HFFc6 (cell line): ENCODE results near the gene SLC15A3. TPM values are rescaled to one million over a fixed set of nuclear protein-coding genes. Genes with fewer than 3 reads are reported as not detected.

ENCODE experiments used
- DNase-seq: peaks from one replicate; pipeline ENCODE4 v3.0.0-alpha.2; 2018
- H3K27ac Mint-ChIP-seq: 2 replicates; pipeline ENCODE4 v1.8.0; 2020; ENCODE audit warnings: mild to moderate bottlenecking, mixed read lengths
- H3K27me3 Mint-ChIP-seq: 2 replicates; pipeline ENCODE4 v1.8.0; 2021; ENCODE audit warnings: mild to moderate bottlenecking, moderate library complexity, mixed read lengths; ENCODE audit not compliant: insufficient read depth
- H3K36me3 Mint-ChIP-seq: 2 replicates; pipeline ENCODE4 v1.8.0; 2021; ENCODE audit warnings: low read depth, mixed read lengths
- H3K4me1 Mint-ChIP-seq: 2 replicates; pipeline ENCODE4 v1.8.0; 2020; ENCODE audit warnings: low read depth, mixed read lengths
- H3K4me3 Mint-ChIP-seq: 2 replicates; pipeline ENCODE4 v1.8.0; 2020; ENCODE audit warnings: mild to moderate bottlenecking, moderate library complexity, mixed read lengths
- H3K9me3 Mint-ChIP-seq: 2 replicates; pipeline ENCODE4 v1.8.0; 2020; ENCODE audit warnings: mild to moderate bottlenecking, mixed read lengths
- total RNA-seq, 6 experiments: library from RNA; stranded (reverse); fragmentation: NEBNext Ultra II Directional; extraction: Animal tissue kit (Norgen Biotek cat#: 25700); gene quantifications; 2 replicates in 1 of 6; 3 replicates in 5 of 6; pipeline ENCODE4 v1.2.3, GENCODE V29; 2021
- TF ChIP-seq, protein P1 (sequence below): fragments of 200-600 bp; sonication (generic); IDR thresholded peaks from 2 replicates; pipeline ENCODE4 v1.5.0; 2021; ENCODE audit warnings: antibody characterized with exemption, mild to moderate bottlenecking

SLC15A3 gene
- total RNA-seq, 6 experiments from 2014 or later: 2.7 to 6.6 (median 3.4) TPM

DNA sequence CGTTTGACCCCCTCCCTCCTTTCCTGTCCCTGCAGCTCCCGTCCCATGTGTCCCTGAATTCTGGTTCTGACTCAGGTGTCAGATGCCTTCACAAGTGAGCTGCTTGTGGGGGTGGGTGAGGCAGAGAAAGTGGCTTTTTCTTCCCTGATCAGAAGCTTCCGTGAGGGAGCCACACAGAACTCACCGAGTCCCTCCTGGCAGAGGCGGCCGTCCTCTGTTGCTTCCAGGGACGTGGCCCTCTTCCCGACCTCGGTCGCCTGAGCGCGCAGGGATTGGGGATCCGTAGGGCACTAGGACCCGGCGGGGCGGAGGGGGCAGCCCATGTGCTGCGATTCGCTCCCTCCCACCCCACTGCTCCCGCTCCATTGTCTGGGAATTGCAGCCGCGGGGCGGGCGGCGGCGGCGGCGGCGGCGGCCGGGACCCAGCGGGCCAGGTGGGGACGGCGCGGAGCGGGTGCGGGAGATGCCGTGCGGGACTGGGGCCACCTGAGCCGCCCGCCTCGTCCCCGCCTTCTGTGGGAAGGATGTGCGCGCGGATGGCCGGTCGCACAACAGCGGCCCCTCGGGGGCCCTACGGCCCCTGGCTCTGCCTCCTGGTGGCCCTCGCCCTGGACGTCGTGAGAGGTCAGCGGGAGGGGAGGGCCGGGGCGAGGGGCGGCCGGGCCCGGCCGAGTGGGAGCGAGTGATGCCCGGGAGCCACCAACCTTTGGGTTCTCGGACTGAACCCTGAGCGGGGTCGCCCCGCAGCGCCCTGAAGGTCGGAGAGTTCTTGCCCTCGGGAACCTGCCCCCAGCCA, 27.7 kb downstream of the SLC15A3 start, which contains the start of gene TMEM132A:
Gene TMEM132A, plus strand, starts transcription at position 351 of the 796 bp plus-strand sequence. Its CDS starts 174 bp downstream, at position 525.
- peaks cover 10% of the 10 kb centered on the region; the same call in 1 of the 2 replicates for H3K36me3 Mint-ChIP-seq
- TF ChIP-seq, protein P1, sequence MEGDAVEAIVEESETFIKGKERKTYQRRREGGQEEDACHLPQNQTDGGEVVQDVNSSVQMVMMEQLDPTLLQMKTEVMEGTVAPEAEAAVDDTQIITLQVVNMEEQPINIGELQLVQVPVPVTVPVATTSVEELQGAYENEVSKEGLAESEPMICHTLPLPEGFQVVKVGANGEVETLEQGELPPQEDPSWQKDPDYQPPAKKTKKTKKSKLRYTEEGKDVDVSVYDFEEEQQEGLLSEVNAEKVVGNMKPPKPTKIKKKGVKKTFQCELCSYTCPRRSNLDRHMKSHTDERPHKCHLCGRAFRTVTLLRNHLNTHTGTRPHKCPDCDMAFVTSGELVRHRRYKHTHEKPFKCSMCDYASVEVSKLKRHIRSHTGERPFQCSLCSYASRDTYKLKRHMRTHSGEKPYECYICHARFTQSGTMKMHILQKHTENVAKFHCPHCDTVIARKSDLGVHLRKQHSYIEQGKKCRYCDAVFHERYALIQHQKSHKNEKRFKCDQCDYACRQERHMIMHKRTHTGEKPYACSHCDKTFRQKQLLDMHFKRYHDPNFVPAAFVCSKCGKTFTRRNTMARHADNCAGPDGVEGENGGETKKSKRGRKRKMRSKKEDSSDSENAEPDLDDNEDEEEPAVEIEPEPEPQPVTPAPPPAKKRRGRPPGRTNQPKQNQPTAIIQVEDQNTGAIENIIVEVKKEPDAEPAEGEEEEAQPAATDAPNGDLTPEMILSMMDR: no peak
- H3K27ac Mint-ChIP-seq: peak within 1 kb of the TSS; percentile 13
- H3K4me3 Mint-ChIP-seq: peak within 1 kb of the TSS; percentile 89
- H3K27me3 Mint-ChIP-seq: no peaks in the 10 kb centered on the region
- peaks cover 19% of the 10 kb centered on the region for H3K4me1 Mint-ChIP-seq
- peak; percentile 34 for DNase-seq
- no peaks in the 10 kb centered on the region for H3K9me3 Mint-ChIP-seq

DNA sequence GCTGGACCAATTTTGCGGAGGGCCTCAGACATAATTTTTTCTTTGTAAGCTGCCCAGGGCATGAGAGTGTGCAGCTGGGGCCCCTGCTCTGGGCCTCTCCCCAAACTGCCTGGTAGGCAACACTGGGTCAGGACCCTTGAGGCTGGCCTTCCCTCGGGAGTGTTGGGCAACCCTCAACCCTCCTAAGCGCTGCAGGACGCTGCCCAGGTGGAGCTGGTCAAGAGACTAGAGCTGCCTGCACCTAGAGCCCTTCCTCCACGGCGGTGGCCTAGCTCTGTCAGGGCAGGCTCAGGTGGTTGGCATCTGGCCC, 28.2 kb downstream of the SLC15A3 start:
- Mint-ChIP-seq H3K9me3 (no peaks in the 10 kb centered on the region), H3K27ac (no peak overlapping the region), H3K4me1 (peaks cover 25% of the 10 kb centered on the region), H3K27me3 (no peaks in the 10 kb centered on the region), H3K4me3 (peak overlapping the region; percentile 89), H3K36me3 (peaks cover 10% of the 10 kb centered on the region; the same call in 1 of the 2 replicates)
- DNase-seq: no peak
- TF ChIP-seq, protein P1: no peak

DNA sequence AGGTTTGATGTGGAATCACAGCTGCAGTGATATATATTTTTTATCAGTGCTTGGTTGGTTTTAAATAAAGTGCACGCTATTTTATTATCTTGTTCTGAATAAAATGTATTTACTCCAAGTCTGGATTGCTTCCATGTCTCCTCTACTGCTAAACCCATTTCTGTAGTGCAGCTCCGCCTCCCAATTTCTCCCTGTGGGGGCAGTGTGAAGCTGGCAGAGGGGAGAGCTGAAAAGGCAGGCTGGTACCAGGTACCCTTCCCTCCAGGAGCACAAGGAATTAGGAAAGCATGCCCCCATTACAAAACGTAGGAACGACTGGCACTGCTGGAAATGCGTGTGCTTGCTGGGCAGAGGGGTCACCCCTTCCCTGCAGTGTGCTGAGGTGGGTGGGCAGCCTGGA, 28.6 kb downstream of the SLC15A3 start:
- Mint-ChIP-seq H3K4me1 (peaks cover 29% of the 10 kb centered on the region), H3K4me3 (no peak overlapping the region), H3K36me3 (peaks cover 10% of the 10 kb centered on the region; the same call in 1 of the 2 replicates), H3K27me3 (no peaks in the 10 kb centered on the region), H3K27ac (no peak overlapping the region), H3K9me3 (no peaks in the 10 kb centered on the region)
- TF ChIP-seq, protein P1: no peak
- no peak for DNase-seq

DNA sequence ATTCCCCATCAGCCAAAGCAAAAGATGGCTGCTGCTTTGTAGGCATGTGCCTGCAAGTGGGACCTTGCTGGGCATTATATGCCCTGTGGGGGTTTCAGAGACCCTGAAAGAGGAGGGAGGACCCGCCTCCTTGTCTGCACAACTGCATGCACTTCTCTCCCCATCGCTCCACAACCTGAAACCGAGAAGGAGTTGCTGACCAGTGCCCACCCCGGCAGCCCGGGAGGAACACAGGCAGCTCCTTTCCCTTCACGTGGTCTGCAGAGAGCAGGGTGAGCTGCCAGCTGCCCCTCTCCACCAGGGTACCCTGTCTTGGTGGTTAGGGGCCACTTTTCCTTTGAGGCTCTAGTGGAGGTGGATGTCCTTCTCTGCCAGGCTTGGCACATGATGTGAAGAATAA, 29.1 kb downstream of the SLC15A3 start:
- Mint-ChIP-seq H3K4me1 (peaks cover 33% of the 10 kb centered on the region), H3K27ac (no peak overlapping the region), H3K9me3 (no peaks in the 10 kb centered on the region), H3K4me3 (no peak overlapping the region), H3K27me3 (no peaks in the 10 kb centered on the region), H3K36me3 (peaks cover 10% of the 10 kb centered on the region; the same call in 1 of the 2 replicates)
- TF ChIP-seq, protein P1: no peak
- DNase-seq: no peak

DNA sequence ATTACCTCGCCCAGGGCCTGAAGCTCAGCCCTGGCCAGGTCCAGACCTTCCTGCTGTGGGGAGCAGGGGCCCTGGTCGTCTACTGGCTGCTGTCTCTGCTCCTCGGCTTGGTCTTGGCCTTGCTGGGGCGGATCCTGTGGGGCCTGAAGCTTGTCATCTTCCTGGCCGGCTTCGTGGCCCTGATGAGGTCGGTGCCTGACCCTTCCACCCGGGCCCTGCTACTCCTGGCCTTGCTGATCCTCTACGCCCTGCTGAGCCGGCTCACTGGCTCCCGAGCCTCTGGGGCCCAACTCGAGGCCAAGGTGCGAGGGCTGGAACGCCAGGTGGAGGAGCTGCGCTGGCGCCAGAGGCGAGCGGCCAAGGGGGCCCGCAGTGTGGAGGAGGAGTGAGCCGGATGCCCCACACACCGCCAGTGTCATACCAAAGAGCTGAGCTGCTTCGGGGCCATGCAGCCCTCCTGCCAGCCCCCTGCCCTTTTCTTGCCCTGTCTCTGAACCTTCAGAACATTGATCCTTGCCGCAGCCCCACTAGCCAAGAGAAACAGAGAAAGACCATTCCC, 30.1 kb downstream of the SLC15A3 start:
- H3K27ac Mint-ChIP-seq: no peak overlapping the region
- H3K9me3 Mint-ChIP-seq: no peaks in the 10 kb centered on the region
- no peak for DNase-seq
- H3K4me1 Mint-ChIP-seq: peaks cover 39% of the 10 kb centered on the region
- peaks cover 10% of the 10 kb centered on the region; the same call in 1 of the 2 replicates for H3K36me3 Mint-ChIP-seq
- TF ChIP-seq, protein P1: no peak
- no peaks in the 10 kb centered on the region for H3K27me3 Mint-ChIP-seq
- H3K4me3 Mint-ChIP-seq: no peak overlapping the region
